EH (cell line): ENCODE data around the gene STX8.
"Not testable (repeated sequence)": the region's sequence is repeated elsewhere in the genome, so short reads cannot be mapped to it uniquely, and the experiment has no call there.

Experiments
- DNase-seq: peaks from one replicate; pipeline ENCODE4 v3.0.0-alpha.2; 2015; ENCODE audit warnings: low read depth

STX8 gene

GRCh38 chr17:9575381-9576101 lies at the start of gene STX8:
Gene STX8, minus strand, starts transcription at chr17:9575820. Its CDS starts 12 bp downstream, at chr17:9575808.
- DNase-seq: peak; percentile 89

- DNase-seq: no peak
These were observed 47.3 kb upstream of the STX8 start for GRCh38 chr17:9622961-9623360.

- no peak for DNase-seq
These were observed 39.9 kb upstream of the STX8 start for GRCh38 chr17:9615486-9615885.

GRCh38 chr17:9612006-9612405 lies 36.4 kb upstream of the STX8 start:
- no peak for DNase-seq

GRCh38 chr17:9611557-9611956 lies 35.9 kb upstream of the STX8 start:
- no peak for DNase-seq

GRCh38 chr17:9607058-9607457 lies 31.4 kb upstream of the STX8 start:
- not testable (repeated sequence) for DNase-seq

- no peak for DNase-seq
These were observed 30.8 kb upstream of the STX8 start for GRCh38 chr17:9606453-9606852.

GRCh38 chr17:9604583-9604982 lies 29.0 kb upstream of the STX8 start:
- DNase-seq: not testable (repeated sequence)

- no peak for DNase-seq
These were observed 23.0 kb upstream of the STX8 start for GRCh38 chr17:9598661-9599060.

GRCh38 chr17:9597638-9598037 lies 22.0 kb upstream of the STX8 start:
- DNase-seq: not testable (repeated sequence)

- DNase-seq: no peak
These were observed 18.4 kb upstream of the STX8 start for GRCh38 chr17:9594065-9594464.

- DNase-seq: no peak
These were observed 12.5 kb upstream of the STX8 start for GRCh38 chr17:9587969-9588656.

GRCh38 chr17:9577373-9577709 lies 1.7 kb upstream of the STX8 start:
- DNase-seq: no peak

- DNase-seq: peak; percentile 83
These were observed 1.1 kb upstream of the STX8 start, which contains the start of gene CFAP52 for GRCh38 chr17:9576521-9577372. Gene CFAP52, plus strand, starts transcription at chr17:9576642. Its CDS starts 54 bp downstream, at chr17:9576696.

- no peak for DNase-seq
These were observed 4.4 kb downstream of the STX8 start for GRCh38 chr17:9571201-9571600.

- DNase-seq: no peak
These were observed 6.5 kb downstream of the STX8 start for GRCh38 chr17:9568957-9569588.

GRCh38 chr17:9568004-9568403 lies 7.6 kb downstream of the STX8 start:
- DNase-seq: no peak

- DNase-seq: not testable (repeated sequence)
These were observed 8.9 kb downstream of the STX8 start for GRCh38 chr17:9566739-9567138.

- DNase-seq: peak; percentile 37
These were observed 9.6 kb downstream of the STX8 start for GRCh38 chr17:9566067-9566466.

- DNase-seq: no peak
These were observed 11.5 kb downstream of the STX8 start for GRCh38 chr17:9564104-9564503.

GRCh38 chr17:9557857-9558256 lies 17.8 kb downstream of the STX8 start:
- no peak for DNase-seq

- no peak for DNase-seq
These were observed 18.4 kb downstream of the STX8 start for GRCh38 chr17:9557161-9557755.
